Body of pancreas (tissue), 4 donors: ENCODE results near the gene PNPLA3.

Experiments
- POLR2A ChIP-seq, 3 donors: fragments of 450-650 bp; IDR thresholded peaks; one replicate each; pipeline ENCODE4 v1.6.1; 2016; ENCODE audit warnings: antibody characterized with exemption in 3 of 3, mild to moderate bottlenecking in 2 of 3
- TF ChIP-seq, protein P1 (sequence below), 7 experiments: fragments of 450-650 bp in 4 of 7; fragments of 200-600 bp in 3 of 7; sonication (generic) in 3 of 7; IDR thresholded peaks; one replicate each; pipeline ENCODE4 v1.5.1; 2016 to 2019; ENCODE audit warnings: antibody characterized with exemption in 7 of 7

DNA sequence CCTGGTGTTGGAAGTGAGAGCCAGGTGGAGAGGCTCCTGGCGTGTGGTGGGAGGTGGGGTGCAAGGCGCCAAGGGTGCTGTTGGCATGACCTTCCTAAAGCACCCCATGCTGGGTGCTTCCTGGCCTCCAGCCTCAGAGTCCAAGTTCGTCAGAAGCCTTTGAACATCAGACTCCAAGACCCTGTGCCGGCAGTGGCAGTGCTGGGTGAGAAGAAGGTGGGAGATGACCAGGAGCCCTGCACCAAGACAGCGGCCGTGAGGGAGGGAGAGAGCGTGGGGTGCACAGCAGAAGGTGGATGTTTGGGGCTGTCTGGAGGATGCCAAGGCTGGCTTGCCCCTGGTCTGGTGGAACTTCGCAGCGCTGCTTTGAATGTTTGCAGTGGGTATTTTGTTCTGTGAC lies 70.8 kb downstream of the PNPLA3 start:
- TF ChIP-seq, protein P1, sequence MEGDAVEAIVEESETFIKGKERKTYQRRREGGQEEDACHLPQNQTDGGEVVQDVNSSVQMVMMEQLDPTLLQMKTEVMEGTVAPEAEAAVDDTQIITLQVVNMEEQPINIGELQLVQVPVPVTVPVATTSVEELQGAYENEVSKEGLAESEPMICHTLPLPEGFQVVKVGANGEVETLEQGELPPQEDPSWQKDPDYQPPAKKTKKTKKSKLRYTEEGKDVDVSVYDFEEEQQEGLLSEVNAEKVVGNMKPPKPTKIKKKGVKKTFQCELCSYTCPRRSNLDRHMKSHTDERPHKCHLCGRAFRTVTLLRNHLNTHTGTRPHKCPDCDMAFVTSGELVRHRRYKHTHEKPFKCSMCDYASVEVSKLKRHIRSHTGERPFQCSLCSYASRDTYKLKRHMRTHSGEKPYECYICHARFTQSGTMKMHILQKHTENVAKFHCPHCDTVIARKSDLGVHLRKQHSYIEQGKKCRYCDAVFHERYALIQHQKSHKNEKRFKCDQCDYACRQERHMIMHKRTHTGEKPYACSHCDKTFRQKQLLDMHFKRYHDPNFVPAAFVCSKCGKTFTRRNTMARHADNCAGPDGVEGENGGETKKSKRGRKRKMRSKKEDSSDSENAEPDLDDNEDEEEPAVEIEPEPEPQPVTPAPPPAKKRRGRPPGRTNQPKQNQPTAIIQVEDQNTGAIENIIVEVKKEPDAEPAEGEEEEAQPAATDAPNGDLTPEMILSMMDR (IDR thresholded peaks at IDR 0.05): no peak
- no peak for TF ChIP-seq POLR2A (IDR thresholded peaks at IDR 0.05)
